Naive thymus-derived CD8-positive, alpha-beta T cell (primary cell): ENCODE data around the gene SPEG. TPM values are rescaled to one million over a fixed set of nuclear protein-coding genes. Genes with fewer than 3 reads are reported as not detected.

Experiments
- ATAC-seq, 2 donors: fragments of 150-1000 bp; cut with Tn5 transposase in 1 of 2; sonication (Bioruptor Pico), chemical (Tn5 transposase) in 1 of 2; 1 replicate in 1 of 2; 2 replicates in 1 of 2; pipeline ENCODE4 v1.10.0; 2021; ENCODE audit warnings: mild to moderate bottlenecking in 2 of 2, moderate library complexity in 2 of 2
- POLR2A ChIA-PET: fragments of 350-600 bp; sonication (Branson Sonifier 250); formaldehyde crosslinking; loops from one replicate; lab custom pipeline; 2021; ENCODE audit warnings: antibody characterized with exemption; lab: Charles Lee
- DNase-seq, 10 donors: peaks; one replicate each; pipeline versions ENCODE4 v3.0.0 to v3.0.0-alpha.2; 2020 to 2022
- H3K27ac Mint-ChIP-seq, 10 donors: one replicate each; pipeline ENCODE4 v1.8.0; 2020 to 2022; ENCODE audit warnings: mild to moderate bottlenecking in 10 of 10, mixed read lengths in 10 of 10, moderate library complexity in 4 of 10, inconsistent platforms in 1 of 10
- H3K27me3 Mint-ChIP-seq, 5 donors: one replicate each; pipeline ENCODE4 v1.8.0; 2021 to 2022; ENCODE audit warnings: mixed read lengths in 5 of 5
- H3K36me3 Mint-ChIP-seq, 3 donors: one replicate each; pipeline ENCODE4 v1.8.0; 2020 to 2022; ENCODE audit warnings: mixed read lengths in 3 of 3, mild to moderate bottlenecking in 2 of 3, inconsistent platforms in 1 of 3
- H3K4me1 Mint-ChIP-seq, 4 donors: one replicate each; pipeline ENCODE4 v1.8.0; 2021 to 2022; ENCODE audit warnings: mixed read lengths in 4 of 4
- H3K4me3 Mint-ChIP-seq, 10 donors: one replicate each; pipeline ENCODE4 v1.8.0; 2020 to 2022; ENCODE audit warnings: mild to moderate bottlenecking in 10 of 10, mixed read lengths in 10 of 10, moderate library complexity in 6 of 10, inconsistent platforms in 1 of 10
- H3K9me3 Mint-ChIP-seq, 9 donors: one replicate each; pipeline ENCODE4 v1.8.0; 2020 to 2022; ENCODE audit warnings: mixed read lengths in 9 of 9, mild to moderate bottlenecking in 3 of 9, inconsistent platforms in 1 of 9, moderate library complexity in 1 of 9
- polyA plus RNA-seq, 3 donors: library from polyadenylated mRNA; unstranded; fragments of 300-500 nt; fragmentation: Illumina TruSeq; gene quantifications; one replicate each; pipeline ENCODE4 v1.2.3, GENCODE V29; 2021
- total RNA-seq, 8 experiments: library from RNA in 2 of 8; stranded (reverse) in 2 of 8; gene quantifications; one replicate each; pipeline ENCODE4 v1.2.3 and lab custom pipeline; 2021 to 2026

SPEG gene
- total and polyA plus RNA-seq, 5 experiments from 2014 or later = 1.6 to 22.5 (median 3.0) TPM

- H3K36me3 Mint-ChIP-seq = peaks cover 0 to 26% (median 2%) of the 10 kb centered on the region in 3 donors
- peaks cover 4 to 9% (median 5%) of the 10 kb centered on the region in 4 donors for H3K4me1 Mint-ChIP-seq
- ATAC-seq = no peak
- peak overlapping the region in 2 of 10 donors; percentile 5 to 70 for H3K27ac Mint-ChIP-seq
- no peak overlapping the region for H3K4me3 Mint-ChIP-seq
- peaks cover 0 to 5% (median 0%) of the 10 kb centered on the region in 5 donors for H3K27me3 Mint-ChIP-seq
- no peaks in the 10 kb centered on the region for H3K9me3 Mint-ChIP-seq
- POLR2A ChIA-PET = no interaction called here
- DNase-seq = no peak
These were observed 37.1 kb downstream of the SPEG start for GRCh38 chr2:219471476-219472371.

- POLR2A ChIA-PET = interaction anchor here (0.6 kb wide), 1 partner anchor 32 kb away, joined by 3 read pairs; no protein-coding TSS in a partner anchor
These were observed 38.1 kb downstream of the SPEG start for GRCh38 chr2:219472629-219473187.

GRCh38 chr2:219473511-219473910 lies 38.9 kb downstream of the SPEG start:
- Mint-ChIP-seq H3K27ac (no peak overlapping the region), H3K9me3 (no peaks in the 10 kb centered on the region), H3K4me1 (peaks cover 4 to 9% (median 5%) of the 10 kb centered on the region in 4 donors), H3K4me3 (no peak overlapping the region), H3K27me3 (peaks cover 0 to 5% (median 0%) of the 10 kb centered on the region in 5 donors), H3K36me3 (peaks cover 0 to 21% (median 2%) of the 10 kb centered on the region in 3 donors)
- DNase-seq (no peak), ATAC-seq (no peak)
- POLR2A ChIA-PET = no interaction called here

More at GRCh38 chr2:219472629-219473187, 38.1 kb downstream of the SPEG start:
- Mint-ChIP-seq H3K9me3 (no peaks in the 10 kb centered on the region), H3K36me3 (peaks cover 0 to 21% (median 2%) of the 10 kb centered on the region in 3 donors), H3K4me3 (no peak overlapping the region), H3K27ac (no peak overlapping the region), H3K27me3 (peaks cover 0 to 5% (median 0%) of the 10 kb centered on the region in 5 donors), H3K4me1 (peaks cover 4 to 9% (median 5%) of the 10 kb centered on the region in 4 donors)
- ATAC-seq (no peak), DNase-seq (no peak)

DNA sequence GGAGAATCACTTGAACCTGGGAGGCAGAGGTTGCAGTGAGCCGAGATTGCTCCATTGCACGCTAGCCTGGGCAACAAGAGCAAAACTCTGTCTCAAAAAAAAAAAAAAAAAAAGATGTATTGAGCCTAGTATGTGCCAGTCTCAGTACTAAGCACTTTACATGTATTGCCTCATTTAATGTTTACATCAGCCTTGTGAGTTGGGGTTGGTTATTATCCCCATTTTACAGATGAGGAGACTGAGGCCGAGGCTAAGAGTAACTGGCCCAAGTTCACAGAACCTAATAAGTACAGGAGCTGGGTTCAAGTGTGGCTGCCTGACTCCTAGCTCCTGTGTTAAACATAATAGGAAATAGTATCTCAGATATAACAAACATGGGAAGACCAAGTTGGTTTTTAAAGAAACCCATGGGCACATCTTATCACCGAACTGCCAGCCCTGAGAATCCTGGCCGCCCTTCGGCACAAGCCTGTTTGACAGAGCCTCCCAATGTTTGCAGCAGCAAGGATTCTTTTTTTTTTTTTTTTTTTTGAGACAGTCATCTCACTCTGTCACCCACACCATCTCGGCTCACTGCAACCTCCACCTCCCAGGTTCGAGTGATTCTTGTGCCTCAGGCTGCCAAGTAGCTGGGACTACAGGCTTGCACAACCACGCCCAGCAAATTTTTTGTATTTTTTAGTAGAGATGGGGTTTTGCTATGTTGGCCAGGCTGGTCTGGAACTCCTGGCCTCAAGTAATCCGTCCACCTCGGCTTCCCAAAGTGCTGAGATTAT lies 39.8 kb downstream of the SPEG start:
- H3K27me3 Mint-ChIP-seq = peaks cover 0 to 5% (median 0%) of the 10 kb centered on the region in 5 donors
- H3K9me3 Mint-ChIP-seq = no peaks in the 10 kb centered on the region
- POLR2A ChIA-PET = no interaction called here
- DNase-seq (no peak), ATAC-seq (no peak)
- H3K4me3 Mint-ChIP-seq = no peak overlapping the region
- peaks cover 4 to 9% (median 5%) of the 10 kb centered on the region in 4 donors for H3K4me1 Mint-ChIP-seq
- H3K36me3 Mint-ChIP-seq = peaks cover 0 to 23% (median 2%) of the 10 kb centered on the region in 3 donors
- no peak overlapping the region for H3K27ac Mint-ChIP-seq

DNA sequence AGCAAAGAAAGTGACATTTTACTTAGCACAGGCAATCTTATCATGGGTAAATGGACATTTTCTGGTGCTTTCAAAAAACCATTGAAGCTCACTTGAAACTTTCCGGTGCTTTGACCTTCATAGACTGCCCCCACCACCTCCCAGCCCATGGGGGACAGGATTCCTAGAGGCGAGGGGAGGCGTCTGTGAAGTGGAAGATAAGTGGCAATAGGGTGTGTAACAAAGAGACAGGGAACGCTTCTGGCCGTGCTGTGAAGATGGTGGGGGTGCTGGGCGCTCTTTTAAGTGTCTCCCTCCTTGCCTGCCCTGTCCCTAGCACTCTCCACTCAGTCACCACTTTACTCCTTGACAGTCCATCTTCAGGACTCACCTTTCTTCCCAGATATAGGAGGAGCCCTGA lies 40.6 kb downstream of the SPEG start:
- H3K4me3 Mint-ChIP-seq = no peak overlapping the region
- peaks cover 0 to 5% (median under 1%) of the 10 kb centered on the region in 5 donors for H3K27me3 Mint-ChIP-seq
- H3K27ac Mint-ChIP-seq = peak overlapping the region in 1 of 10 donors; percentile 34
- no peaks in the 10 kb centered on the region for H3K9me3 Mint-ChIP-seq
- no peak for ATAC-seq
- no peak for DNase-seq
- H3K4me1 Mint-ChIP-seq = peaks cover 4 to 10% (median 5%) of the 10 kb centered on the region in 4 donors
- H3K36me3 Mint-ChIP-seq = peaks cover 0 to 23% (median 2%) of the 10 kb centered on the region in 3 donors
- POLR2A ChIA-PET = no interaction called here

DNA sequence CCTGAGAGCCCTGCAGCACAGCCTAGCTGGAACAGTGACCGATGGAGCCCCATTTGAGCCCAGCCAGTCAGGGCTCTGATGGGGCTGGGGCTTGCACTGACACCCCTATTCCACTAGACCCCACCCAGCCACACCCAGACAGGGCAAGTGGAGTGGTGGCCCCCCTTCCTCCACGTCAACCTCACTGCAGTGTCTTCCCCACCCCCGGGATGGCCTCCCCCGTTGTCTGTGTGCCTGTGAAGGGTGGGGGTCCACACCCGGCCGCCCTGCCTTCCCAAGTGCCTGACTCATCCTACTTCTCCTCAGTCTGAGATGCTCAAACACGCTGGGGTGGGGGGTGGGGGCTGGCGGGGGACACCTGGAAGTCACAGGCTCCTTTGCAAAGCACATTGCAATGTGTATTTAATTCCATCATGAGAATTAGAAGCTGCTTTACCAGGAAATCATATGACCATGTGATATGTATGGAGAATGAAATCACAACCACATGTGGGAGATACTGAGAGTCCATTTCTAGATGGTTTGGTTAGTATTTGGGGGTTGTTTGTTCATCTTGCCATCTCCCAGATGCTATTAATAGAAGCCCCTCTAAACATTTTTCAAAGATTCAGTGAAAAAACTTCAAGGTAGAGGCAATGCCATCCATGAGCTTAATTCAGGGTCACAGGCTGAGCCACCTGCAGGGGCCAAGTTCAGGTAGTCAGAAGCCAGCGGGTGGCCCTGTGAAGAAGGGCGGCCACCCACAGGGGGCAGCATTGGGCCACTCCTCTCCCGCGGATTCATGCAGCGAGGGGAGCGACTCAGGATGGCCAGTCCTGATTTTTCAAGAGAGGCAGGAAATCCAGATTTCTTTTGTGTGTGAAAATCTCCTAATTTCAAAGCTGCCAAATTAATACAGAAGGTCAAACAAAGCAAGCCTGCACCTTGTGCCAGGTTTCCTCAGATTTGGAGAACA lies 41.3 kb downstream of the SPEG start:
- Mint-ChIP-seq H3K4me1 (peaks cover 4 to 9% (median 5%) of the 10 kb centered on the region in 4 donors), H3K27me3 (peaks cover 0 to 7% (median 3%) of the 10 kb centered on the region in 5 donors), H3K36me3 (peaks cover 0 to 24% (median 6%) of the 10 kb centered on the region in 3 donors), H3K9me3 (no peaks in the 10 kb centered on the region), H3K4me3 (no peak overlapping the region), H3K27ac (peak overlapping the region in 4 of 10 donors; percentile 31 to 59 (median 43))
- POLR2A ChIA-PET = no interaction called here
- DNase-seq (peak; percentile 15 to 72 (median 46)), ATAC-seq (peak; percentile 78 to 88)

GRCh38 chr2:219476652-219477151 lies 42.1 kb downstream of the SPEG start:
- no peak for ATAC-seq
- Mint-ChIP-seq H3K27me3 (peaks cover 2 to 15% (median 8%) of the 10 kb centered on the region in 5 donors), H3K4me1 (peaks cover 4 to 7% (median 5%) of the 10 kb centered on the region in 4 donors), H3K9me3 (no peaks in the 10 kb centered on the region), H3K36me3 (peaks cover 4 to 21% (median 12%) of the 10 kb centered on the region in 3 donors), H3K4me3 (no peak overlapping the region), H3K27ac (no peak overlapping the region)
- POLR2A ChIA-PET = no interaction called here
- DNase-seq = no peak

GRCh38 chr2:219477179-219477578 lies 42.5 kb downstream of the SPEG start:
- POLR2A ChIA-PET = no interaction called here
- peaks cover 2 to 19% (median 11%) of the 10 kb centered on the region in 5 donors for H3K27me3 Mint-ChIP-seq

DNA sequence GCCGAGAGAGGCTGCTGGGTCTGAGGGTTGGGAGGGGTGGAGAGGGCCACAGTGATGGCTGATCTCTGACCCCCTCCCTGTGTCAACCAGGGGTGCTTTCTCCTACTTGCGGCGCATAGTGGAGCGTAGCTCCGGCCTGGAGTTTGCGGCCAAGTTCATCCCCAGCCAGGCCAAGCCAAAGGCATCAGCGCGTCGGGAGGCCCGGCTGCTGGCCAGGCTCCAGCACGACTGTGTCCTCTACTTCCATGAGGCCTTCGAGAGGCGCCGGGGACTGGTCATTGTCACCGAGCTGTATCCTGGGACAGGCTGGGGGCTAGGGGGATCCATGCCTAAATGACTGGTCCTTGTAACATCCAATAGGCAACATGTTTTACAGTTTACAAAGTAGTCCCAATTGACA lies 43.2 kb downstream of the SPEG start:
- POLR2A ChIA-PET = no interaction called here
- Mint-ChIP-seq H3K9me3 (no peaks in the 10 kb centered on the region), H3K36me3 (peaks cover 4 to 30% (median 12%) of the 10 kb centered on the region in 3 donors), H3K4me1 (peaks cover 4 to 7% (median 5%) of the 10 kb centered on the region in 4 donors), H3K27me3 (peaks cover 3 to 25% (median 15%) of the 10 kb centered on the region in 5 donors), H3K27ac (no peak overlapping the region), H3K4me3 (no peak overlapping the region)
- DNase-seq (no peak), ATAC-seq (no peak)

More at GRCh38 chr2:219477179-219477578, 42.5 kb downstream of the SPEG start:
- DNase-seq = no peak
- ATAC-seq = no peak
- H3K9me3 Mint-ChIP-seq = no peaks in the 10 kb centered on the region
- H3K36me3 Mint-ChIP-seq = peaks cover 4 to 26% (median 12%) of the 10 kb centered on the region in 3 donors
- H3K27ac Mint-ChIP-seq = no peak overlapping the region
- H3K4me1 Mint-ChIP-seq = peaks cover 4 to 7% (median 5%) of the 10 kb centered on the region in 4 donors
- H3K4me3 Mint-ChIP-seq = no peak overlapping the region

GRCh38 chr2:219478916-219479315 lies 44.3 kb downstream of the SPEG start:
- Mint-ChIP-seq H3K4me1 (peaks cover 6 to 7% (median 7%) of the 10 kb centered on the region in 4 donors), H3K27ac (no peak overlapping the region), H3K36me3 (peaks cover 4 to 29% (median 10%) of the 10 kb centered on the region in 3 donors), H3K9me3 (no peaks in the 10 kb centered on the region), H3K4me3 (no peak overlapping the region), H3K27me3 (peaks cover 5 to 30% (median 18%) of the 10 kb centered on the region in 5 donors)
- ATAC-seq (no peak), DNase-seq (no peak)
- POLR2A ChIA-PET = no interaction called here

- no peak overlapping the region for H3K4me3 Mint-ChIP-seq
- POLR2A ChIA-PET = no interaction called here
These were observed 45.4 kb downstream of the SPEG start for GRCh38 chr2:219480004-219480403.

More at GRCh38 chr2:219480004-219480403, 45.4 kb downstream of the SPEG start:
- H3K27me3 Mint-ChIP-seq = peaks cover 5 to 30% (median 21%) of the 10 kb centered on the region in 5 donors
- peaks cover 4 to 23% (median 10%) of the 10 kb centered on the region in 3 donors for H3K36me3 Mint-ChIP-seq
- no peak overlapping the region for H3K27ac Mint-ChIP-seq
- no peaks in the 10 kb centered on the region for H3K9me3 Mint-ChIP-seq
- ATAC-seq = no peak
- DNase-seq = no peak
- H3K4me1 Mint-ChIP-seq = peaks cover 8 to 12% (median 11%) of the 10 kb centered on the region in 4 donors
